Fibroblast of the aortic adventitia (primary cell): ENCODE results near the gene IDH3G. TPM values are rescaled to one million over a fixed set of nuclear protein-coding genes. Genes with fewer than 3 reads are reported as not detected.
A peak's percentile ranks its signal among the peaks of the same experiment; 100 is the strongest.

ENCODE experiments used
- DNase-seq: peaks from one replicate; pipeline ENCODE4 v3.0.0-alpha.2; 2010; ENCODE audit warnings: low read depth
- H3K4me3 ChIP-seq: 2 replicates; pipeline ENCODE4 v1.5.1; 2011; ENCODE audit warnings: low read depth, mild to moderate bottlenecking, control low read depth, low read length, moderate library complexity
- CTCF ChIP-seq: IDR thresholded peaks from 2 replicates; pipeline ENCODE4 v1.5.1; 2011; ENCODE audit warnings: mild to moderate bottlenecking, low read length, control low read depth, inconsistent platforms; ENCODE audit not compliant: insufficient read depth
- total RNA-seq: library from RNA; depleted of rRNA; stranded (reverse); fragments of >200 nt; gene quantifications from 2 replicates; pipeline ENCODE4 v1.2.3, GENCODE V29; 2012; ENCODE audit warnings: low replicate concordance

The IDH3G gene
- total RNA-seq, 1 donor: 46.0 TPM

GRCh38 chrX:153800746-153801145, 6.6 kb upstream of the IDH3G start:
- no peak for DNase-seq

GRCh38 chrX:153800177-153800722, 6.1 kb upstream of the IDH3G start:
- no peak for TF ChIP-seq CTCF
- DNase-seq: no peak
- H3K4me3 ChIP-seq: no peak overlapping the region

More at GRCh38 chrX:153800746-153801145, 6.6 kb upstream of the IDH3G start:
- no peak overlapping the region for H3K4me3 ChIP-seq
- TF ChIP-seq CTCF: no peak

GRCh38 chrX:153799326-153799725, 5.2 kb upstream of the IDH3G start:
- TF ChIP-seq CTCF: no peak
- DNase-seq: no peak
- no peak overlapping the region for H3K4me3 ChIP-seq

- DNase-seq: no peak
- no peak for TF ChIP-seq CTCF
- H3K4me3 ChIP-seq: no peak overlapping the region
These were observed 3.3 kb upstream of the IDH3G start for GRCh38 chrX:153797415-153798015.

GRCh38 chrX:153794897-153795816, 982 bp upstream of the IDH3G start:
- H3K4me3 ChIP-seq: peak overlapping the region; percentile 77
- no peak for TF ChIP-seq CTCF
- DNase-seq: peak; percentile 9

- peak; percentile 8 for DNase-seq
These were observed 884 bp downstream of the IDH3G start for GRCh38 chrX:153793291-153793690.

More at GRCh38 chrX:153793291-153793690, 884 bp downstream of the IDH3G start:
- no peak for TF ChIP-seq CTCF
- peak overlapping the region; percentile 82 for H3K4me3 ChIP-seq
